Prostate gland (tissue), 2 donors: ENCODE data around the gene TJP2.

ENCODE experiments used
- POLR2A ChIP-seq: fragments of 450-650 bp; IDR thresholded peaks from one replicate; pipeline ENCODE4 v1.6.1; 2016; ENCODE audit warnings: antibody characterized with exemption, mild to moderate bottlenecking
- TF ChIP-seq, protein P1 (sequence below), 4 experiments: fragments of 200-600 bp in 2 of 4; fragments of 450-650 bp in 2 of 4; sonication (generic) in 2 of 4; IDR thresholded peaks; 1 replicate in 3 of 4; 2 replicates in 1 of 4; pipeline ENCODE4 v1.5.1; 2016 to 2019; ENCODE audit warnings: antibody characterized with exemption in 4 of 4, mild to moderate bottlenecking in 2 of 4, moderate library complexity in 2 of 4

DNA sequence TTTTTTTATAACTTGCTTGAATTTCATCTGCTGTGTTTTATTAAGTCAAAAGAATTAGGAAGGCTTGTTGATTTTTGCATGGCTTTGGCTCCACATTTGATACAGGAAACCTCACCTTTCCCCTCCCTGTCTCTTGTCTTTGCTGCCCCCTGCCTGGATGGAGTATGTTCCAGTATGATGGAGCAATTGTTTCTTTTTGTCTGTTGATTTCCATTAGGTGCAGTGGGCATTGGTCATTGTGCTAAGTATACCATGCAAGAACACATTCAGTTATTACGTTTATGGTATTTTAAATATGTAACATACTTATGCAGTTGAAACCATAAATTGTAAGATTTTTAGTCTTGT lies 19.6 kb downstream of the TJP2 start:
- TF ChIP-seq, protein P1, sequence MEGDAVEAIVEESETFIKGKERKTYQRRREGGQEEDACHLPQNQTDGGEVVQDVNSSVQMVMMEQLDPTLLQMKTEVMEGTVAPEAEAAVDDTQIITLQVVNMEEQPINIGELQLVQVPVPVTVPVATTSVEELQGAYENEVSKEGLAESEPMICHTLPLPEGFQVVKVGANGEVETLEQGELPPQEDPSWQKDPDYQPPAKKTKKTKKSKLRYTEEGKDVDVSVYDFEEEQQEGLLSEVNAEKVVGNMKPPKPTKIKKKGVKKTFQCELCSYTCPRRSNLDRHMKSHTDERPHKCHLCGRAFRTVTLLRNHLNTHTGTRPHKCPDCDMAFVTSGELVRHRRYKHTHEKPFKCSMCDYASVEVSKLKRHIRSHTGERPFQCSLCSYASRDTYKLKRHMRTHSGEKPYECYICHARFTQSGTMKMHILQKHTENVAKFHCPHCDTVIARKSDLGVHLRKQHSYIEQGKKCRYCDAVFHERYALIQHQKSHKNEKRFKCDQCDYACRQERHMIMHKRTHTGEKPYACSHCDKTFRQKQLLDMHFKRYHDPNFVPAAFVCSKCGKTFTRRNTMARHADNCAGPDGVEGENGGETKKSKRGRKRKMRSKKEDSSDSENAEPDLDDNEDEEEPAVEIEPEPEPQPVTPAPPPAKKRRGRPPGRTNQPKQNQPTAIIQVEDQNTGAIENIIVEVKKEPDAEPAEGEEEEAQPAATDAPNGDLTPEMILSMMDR (IDR thresholded peaks at IDR 0.05), result no peak
- TF ChIP-seq POLR2A, result no peak
